Urinary bladder (tissue), 4 donors: ENCODE data around the gene HOXC13. TPM values are rescaled to one million over a fixed set of nuclear protein-coding genes. Genes with fewer than 3 reads are reported as not detected.

Source experiments
- DNase-seq: peaks from one replicate; pipeline ENCODE4 v3.0.0-alpha.2; 2015; ENCODE audit errors: extremely low spot score
- H3K27ac ChIP-seq: one replicate; pipeline ENCODE4 v1.5.1; 2013; ENCODE audit warnings: low read depth, mild to moderate bottlenecking, moderate library complexity
- H3K36me3 ChIP-seq: one replicate; pipeline ENCODE4 v1.6.1; 2013; ENCODE audit warnings: mild to moderate bottlenecking, moderate library complexity; ENCODE audit not compliant: insufficient read depth
- H3K4me1 ChIP-seq: one replicate; pipeline ENCODE4 v1.6.1; 2013; ENCODE audit warnings: mild to moderate bottlenecking, moderate library complexity; ENCODE audit not compliant: insufficient read depth
- H3K4me3 ChIP-seq: one replicate; pipeline ENCODE4 v1.5.1; 2013; ENCODE audit warnings: low read depth, low read length
- WGBS: extraction: QIAGEN DNeasy Blood & Tissue Kit; methylation state at CpG from one replicate; pipeline ENCODE4 v1.1.7; 2013; 5-methylcytosine and 5-hydroxymethylcytosine counted together
- polyA plus RNA-seq: library from polyadenylated mRNA; stranded (reverse); fragments of 200-250 nt; gene quantifications from one replicate; pipeline ENCODE4 v1.2.3, GENCODE V29; 2013
- total RNA-seq: library from RNA; depleted of rRNA; stranded (reverse); fragments of >200 nt; gene quantifications from one replicate; pipeline ENCODE4 v1.2.3, GENCODE V29; 2014
- donor health status: healthy with polysubstance abuse.
- donor health status: healthy.

Gene HOXC13
- total and polyA plus RNA-seq, 2 donors = 0.19 TPM; not detected in 1

DNA sequence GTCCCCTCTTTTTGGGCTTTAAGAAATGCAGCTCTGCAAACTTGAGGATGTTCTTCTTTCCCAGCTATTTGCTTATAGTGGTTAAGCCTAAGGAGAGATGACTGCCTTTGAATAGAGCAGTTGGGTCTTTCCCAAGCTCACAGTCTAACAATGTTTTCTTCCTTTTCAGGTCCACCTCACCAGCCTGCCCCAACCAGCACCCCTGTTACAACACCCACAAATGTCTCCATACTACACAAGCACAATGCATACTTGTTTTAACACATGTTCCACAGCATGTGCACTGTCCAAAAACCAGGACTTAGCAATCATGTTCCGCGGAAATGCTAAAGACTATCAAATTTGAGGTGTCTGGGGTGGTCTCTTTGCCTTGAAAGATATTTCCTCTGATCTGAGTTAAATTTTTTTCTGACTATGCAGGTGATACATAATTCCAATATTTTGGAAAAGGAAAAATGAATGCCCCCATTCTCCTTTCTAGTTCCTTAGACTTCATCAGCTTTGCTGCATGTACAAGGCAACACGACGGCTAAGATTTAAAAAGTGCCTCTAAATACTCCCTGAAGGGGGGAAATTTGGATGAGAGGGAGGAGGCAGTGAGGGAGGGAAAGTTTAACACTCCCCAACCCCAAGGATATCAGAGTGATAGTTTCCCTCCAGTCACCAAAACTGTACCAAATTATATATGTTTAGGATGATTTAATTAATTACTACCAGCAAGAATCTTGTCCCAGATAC, 6.6 kb upstream of the HOXC13 start:
- DNase-seq = no peak
- WGBS = 41% methylated on average over 4 of the region's 4 CpGs
- no peak overlapping the region for H3K27ac ChIP-seq
- H3K4me1 ChIP-seq = no peaks in the 10 kb centered on the region
- H3K4me3 ChIP-seq = no peak overlapping the region
- no peaks in the 10 kb centered on the region for H3K36me3 ChIP-seq

DNA sequence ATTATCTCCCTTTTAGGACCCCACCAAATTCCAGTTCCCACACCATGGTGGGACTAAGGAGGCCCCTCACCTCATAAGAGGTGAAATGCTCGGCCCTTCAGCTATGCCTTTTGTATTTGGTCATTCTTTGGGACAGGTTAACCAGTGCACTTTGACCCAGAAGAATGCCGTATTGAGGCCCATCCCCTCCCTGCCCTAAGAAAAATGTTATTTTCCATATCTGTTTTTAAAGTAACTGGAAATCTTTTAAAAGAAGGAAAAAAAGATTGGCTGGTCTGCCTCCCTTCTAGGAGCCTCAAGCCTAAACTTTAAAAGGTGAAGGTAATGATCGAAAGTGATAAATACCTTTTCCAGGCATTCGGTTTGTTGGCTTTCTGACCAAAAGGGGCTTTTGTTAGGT, 5.7 kb upstream of the HOXC13 start:
- Histone ChIP-seq H3K36me3 (no peaks in the 10 kb centered on the region), H3K27ac (no peak overlapping the region), H3K4me3 (no peak overlapping the region), H3K4me1 (no peaks in the 10 kb centered on the region)
- no peak for DNase-seq
- WGBS = 56% methylated on average over 4 of the region's 4 CpGs

DNA sequence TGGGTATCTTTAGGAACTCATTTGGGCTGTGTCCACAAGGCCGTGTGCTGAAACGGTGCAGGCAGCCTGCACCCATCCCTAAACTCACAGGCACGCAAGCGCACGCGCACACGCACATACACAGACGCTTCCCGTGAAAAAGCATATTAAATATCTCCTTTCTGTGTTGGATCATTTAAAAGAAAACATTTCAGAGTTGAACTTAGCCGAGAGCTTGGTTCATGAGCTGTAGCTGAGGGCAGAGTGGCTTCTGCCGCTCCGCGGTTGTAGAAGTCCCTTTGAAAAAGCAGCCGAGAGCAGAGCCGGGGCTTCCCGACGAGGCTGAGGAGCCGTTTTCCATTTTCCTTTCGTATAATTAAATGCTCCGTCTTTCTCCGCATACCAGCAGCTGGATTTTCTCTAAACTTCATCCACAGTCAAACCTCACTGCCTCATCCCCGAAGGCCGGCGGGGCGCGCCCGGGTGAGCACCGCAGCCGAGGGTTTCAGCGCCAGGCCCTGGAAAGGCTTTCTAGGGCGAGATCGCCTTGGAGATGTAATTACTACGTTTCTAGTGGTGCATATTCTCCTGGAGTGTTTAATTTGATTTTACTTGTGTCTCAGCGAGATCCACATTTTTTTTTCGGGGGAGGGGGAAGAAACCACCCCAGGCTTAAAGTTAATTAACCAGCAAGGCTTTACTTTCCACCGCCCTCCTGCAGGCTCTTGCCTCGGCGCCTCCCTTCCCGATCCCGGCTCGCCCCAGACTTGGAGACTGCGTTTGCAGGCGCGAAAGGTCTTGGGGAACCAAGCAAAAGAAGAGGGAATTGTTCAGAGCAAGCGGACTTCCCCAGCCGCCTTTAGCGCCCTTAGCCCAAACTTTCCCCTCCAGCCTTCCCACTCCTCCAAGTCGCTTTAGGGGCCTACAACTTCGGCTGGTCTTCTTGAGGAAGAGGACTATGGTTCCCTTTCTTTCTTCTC, 3.0 kb upstream of the HOXC13 start:
- H3K4me1 ChIP-seq = no peaks in the 10 kb centered on the region
- no peaks in the 10 kb centered on the region for H3K36me3 ChIP-seq
- DNase-seq = no peak
- no peak overlapping the region for H3K27ac ChIP-seq
- 12% methylated on average over 49 of the region's 49 CpGs for WGBS
- H3K4me3 ChIP-seq = no peak overlapping the region

DNA sequence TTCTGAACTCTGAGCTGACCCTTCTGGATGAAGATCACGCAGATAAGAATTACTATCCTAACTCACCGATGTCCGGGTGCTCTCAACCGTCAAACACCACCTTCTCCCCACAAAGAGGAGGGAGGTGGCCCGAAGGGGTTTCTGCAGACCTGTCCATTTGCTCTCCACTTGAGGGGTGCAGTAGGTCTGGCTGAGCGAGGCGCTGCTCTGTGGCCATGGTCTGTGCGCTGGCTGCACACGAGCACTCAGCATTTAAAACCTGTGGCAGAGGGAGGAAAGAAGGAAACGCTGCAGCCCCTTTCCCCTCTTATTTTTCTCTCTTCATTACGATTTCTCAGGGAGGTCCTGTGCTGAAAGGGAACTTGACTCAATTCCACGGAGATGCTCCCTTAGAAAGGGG, 1.5 kb upstream of the HOXC13 start:
- Histone ChIP-seq H3K36me3 (no peaks in the 10 kb centered on the region), H3K4me3 (no peak overlapping the region), H3K27ac (no peak overlapping the region), H3K4me1 (no peaks in the 10 kb centered on the region)
- no peak for DNase-seq
- 14% methylated on average over 12 of the region's 12 CpGs for WGBS

DNA sequence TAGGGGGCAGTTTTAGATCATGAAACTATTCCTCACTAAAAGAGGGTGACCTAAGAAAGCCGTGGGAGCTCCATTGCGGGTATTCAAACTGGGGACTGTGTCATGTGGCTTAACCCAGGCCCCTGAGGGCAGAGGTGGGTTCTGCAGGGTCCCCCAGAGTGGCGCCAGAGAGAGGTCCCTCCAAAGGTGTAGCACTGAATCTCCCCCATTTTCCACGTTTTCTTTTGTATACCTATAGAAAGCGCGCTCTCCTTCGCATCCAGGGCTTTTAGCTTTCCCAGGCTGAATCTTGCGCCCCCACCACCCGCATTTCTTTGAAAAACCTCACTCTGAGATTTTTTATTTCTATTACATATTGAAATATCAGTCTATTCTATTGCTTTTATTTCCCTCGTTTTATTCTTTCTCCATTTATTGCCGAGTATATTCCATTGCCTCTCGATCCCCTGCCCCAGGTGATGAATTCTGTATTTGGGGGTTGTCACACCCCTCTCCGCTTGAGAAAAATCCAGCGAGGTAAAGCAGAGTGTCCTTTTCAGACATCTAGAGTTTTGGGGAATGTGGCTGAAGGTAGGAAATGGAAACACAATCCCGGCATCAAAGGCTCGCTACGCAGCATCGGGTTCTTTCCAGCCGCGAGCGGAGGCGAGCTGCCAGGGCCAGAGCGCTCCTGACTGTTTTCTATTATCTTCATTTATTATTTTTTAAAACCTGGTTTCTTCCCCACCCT, 870 bp upstream of the HOXC13 start:
- no peak overlapping the region for H3K27ac ChIP-seq
- 18% methylated on average over 23 of the region's 23 CpGs for WGBS
- no peak overlapping the region for H3K4me3 ChIP-seq
- H3K4me1 ChIP-seq = no peaks in the 10 kb centered on the region
- DNase-seq = no peak
- no peaks in the 10 kb centered on the region for H3K36me3 ChIP-seq

DNA sequence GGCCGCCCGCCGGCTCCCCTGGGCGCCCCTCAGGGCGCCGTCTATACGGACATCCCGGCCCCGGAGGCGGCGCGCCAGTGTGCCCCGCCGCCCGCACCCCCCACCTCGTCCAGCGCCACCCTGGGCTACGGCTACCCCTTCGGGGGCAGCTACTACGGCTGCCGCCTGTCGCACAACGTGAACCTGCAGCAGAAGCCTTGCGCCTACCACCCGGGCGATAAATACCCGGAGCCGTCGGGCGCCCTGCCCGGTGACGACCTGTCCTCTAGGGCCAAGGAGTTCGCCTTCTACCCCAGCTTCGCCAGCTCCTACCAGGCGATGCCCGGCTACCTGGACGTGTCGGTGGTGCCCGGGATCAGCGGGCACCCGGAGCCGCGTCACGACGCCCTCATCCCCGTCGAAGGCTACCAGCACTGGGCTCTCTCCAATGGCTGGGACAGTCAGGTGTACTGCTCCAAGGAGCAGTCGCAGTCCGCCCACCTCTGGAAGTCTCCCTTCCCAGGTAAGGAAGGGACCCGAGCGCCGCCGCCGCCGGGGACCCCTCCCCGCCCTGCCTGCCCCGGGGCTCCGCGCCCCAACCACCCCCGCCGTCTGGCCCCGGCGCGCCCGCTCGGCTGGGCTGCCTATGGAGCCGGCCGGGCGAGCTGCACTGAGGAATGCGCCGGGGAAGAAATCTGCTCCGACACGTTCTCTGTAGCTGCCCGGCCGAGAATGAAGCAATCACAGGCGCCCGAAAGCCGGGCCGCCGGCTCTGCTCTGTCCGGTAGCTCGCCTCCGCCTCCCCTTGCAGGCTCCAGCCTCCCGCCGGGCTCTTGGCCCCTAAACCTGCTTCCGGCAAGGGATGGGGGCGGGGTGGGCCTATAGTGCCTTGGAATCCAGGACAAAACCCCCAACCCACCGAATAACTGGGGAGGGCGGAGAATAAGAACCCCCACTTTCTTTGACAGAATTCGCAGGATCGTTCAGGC, 794 bp downstream of the HOXC13 start:
- 3% methylated on average over 91 of the region's 91 CpGs for WGBS
- H3K4me1 ChIP-seq = no peaks in the 10 kb centered on the region
- H3K36me3 ChIP-seq = no peaks in the 10 kb centered on the region
- peak overlapping the region; percentile 25 for H3K27ac ChIP-seq
- no peak for DNase-seq
- peak overlapping the region; percentile 30 for H3K4me3 ChIP-seq

DNA sequence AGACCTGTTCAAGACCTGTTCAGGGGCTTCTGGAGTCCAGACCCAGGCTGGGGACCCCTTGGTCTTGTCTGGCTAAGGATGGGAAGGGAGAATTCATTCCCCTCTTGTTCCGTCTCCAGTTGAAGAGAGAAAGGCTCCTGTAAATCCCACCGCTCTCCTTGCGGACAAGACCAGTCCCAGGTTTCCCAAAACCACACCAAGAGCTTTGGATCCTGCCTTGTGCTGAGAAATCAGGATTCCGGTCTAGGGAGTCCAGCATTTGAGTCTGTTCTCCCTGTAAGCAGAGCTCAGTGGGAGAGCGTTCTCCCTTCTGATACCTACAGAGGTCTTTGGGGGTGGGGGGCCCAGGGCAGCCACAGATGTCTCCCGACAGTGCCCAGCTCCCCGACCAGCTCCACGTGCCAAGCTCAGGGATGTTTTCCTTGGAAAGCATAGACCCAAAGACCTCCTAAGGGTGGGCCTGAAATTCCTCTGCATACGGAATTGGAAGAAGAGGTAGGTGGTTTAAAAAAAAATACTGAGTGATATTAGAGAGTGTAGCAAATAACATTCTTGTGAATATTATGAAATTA, 1.9 kb downstream of the HOXC13 start:
- no peak for DNase-seq
- no peak overlapping the region for H3K27ac ChIP-seq
- H3K4me1 ChIP-seq = no peaks in the 10 kb centered on the region
- no peaks in the 10 kb centered on the region for H3K36me3 ChIP-seq
- H3K4me3 ChIP-seq = no peak overlapping the region
- WGBS = 16% methylated on average over 9 of the region's 9 CpGs

DNA sequence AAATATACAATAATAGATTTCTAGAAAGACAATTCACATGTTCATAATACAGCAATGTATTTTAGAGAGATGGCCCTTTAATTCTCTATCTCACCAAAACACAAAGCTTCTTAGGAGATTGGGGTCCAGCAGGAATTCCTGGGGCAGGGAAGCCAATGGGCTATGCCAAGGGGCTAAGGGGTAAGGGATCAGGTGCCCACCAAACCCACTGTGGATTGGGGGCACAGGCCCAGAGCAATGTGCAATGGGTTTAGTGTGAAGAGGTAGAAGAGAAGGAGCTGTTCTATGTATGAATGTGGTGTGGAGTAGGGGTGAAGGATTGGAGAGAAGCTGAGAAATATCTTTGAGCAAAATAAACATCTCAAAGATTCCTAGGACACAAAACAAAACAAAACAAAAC, 2.6 kb downstream of the HOXC13 start:
- Histone ChIP-seq H3K4me1 (no peaks in the 10 kb centered on the region), H3K27ac (no peak overlapping the region), H3K4me3 (no peak overlapping the region), H3K36me3 (no peaks in the 10 kb centered on the region)
- DNase-seq = no peak

DNA sequence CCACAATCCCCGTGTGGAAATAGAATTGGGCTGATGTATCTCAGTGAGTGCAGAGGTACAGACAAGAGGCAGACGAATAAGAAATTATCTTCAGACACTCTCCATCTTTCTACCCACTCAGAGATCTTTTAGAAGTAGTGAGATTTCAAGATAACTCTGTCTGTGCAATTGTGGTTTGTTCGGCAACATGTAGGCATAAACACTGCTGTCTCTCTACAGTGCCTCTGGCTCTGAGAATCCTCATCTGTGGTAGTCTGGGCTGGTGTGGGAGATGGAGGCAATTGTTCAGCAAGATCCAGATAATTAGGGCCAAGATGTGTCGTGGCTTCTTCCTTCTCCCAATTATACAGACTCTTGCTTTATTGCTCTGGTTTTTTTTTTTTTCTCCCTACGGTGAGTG, 3.1 kb downstream of the HOXC13 start:
- Histone ChIP-seq H3K4me1 (no peaks in the 10 kb centered on the region), H3K27ac (no peak overlapping the region), H3K36me3 (no peaks in the 10 kb centered on the region), H3K4me3 (no peak overlapping the region)
- no peak for DNase-seq
- WGBS = 14% methylated on average over 5 of the region's 5 CpGs

DNA sequence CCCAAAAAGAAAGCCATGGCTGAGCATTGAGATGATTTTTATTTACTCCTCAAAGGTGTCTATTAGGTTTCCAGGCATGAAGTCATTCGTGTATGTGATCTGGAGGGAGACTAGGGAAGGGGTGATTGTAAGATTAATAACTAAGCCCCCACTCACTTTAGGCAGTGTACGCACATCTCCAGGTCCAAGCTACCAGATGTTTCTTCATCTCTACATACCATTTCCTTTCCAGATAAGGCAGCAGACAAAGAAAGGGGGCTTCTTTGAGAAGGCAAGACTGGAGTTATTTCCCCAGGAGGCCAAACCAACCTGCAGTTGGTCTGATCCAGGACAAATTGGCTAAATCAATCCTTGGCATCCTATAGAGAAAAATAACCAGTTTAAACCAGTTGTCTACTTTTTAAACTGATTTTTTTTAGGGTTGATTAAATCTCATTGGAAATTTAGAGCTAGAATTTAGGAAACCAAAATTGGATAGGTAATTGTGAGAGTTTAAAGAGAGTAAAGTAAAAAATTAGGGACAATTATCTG, 3.9 kb downstream of the HOXC13 start:
- no peak overlapping the region for H3K4me3 ChIP-seq

DNA sequence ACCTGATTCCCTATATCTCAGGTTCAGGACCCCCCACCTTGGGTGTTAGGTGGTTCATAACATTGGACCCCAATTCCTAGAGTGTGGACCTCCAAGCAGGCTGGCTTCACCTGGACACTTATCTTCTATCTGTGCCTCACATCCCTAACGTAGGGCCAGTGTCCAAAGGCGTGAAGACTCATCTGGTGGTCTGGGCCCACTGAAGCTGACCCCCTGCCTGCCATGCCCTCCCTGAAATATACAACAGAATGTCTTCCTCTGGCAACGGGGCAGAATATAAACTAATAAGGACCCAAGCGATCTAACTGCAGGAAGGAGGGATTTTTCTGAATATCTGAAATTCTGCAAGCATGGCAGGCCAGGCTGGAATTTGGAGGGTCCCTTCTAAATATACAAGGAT, 5.6 kb downstream of the HOXC13 start:
- 24% methylated on average over 4 of the region's 4 CpGs for WGBS
- DNase-seq = no peak
- H3K4me3 ChIP-seq = no peak overlapping the region

More for the DNA sequence above, 3.9 kb downstream of the HOXC13 start:
- DNase-seq = no peak
- Histone ChIP-seq H3K36me3 (no peaks in the 10 kb centered on the region), H3K4me1 (no peaks in the 10 kb centered on the region), H3K27ac (no peak overlapping the region)
- WGBS = 12% methylated on average over 2 of the region's 2 CpGs

More for the DNA sequence above, 5.6 kb downstream of the HOXC13 start:
- Histone ChIP-seq H3K27ac (no peak overlapping the region), H3K36me3 (no peaks in the 10 kb centered on the region), H3K4me1 (no peaks in the 10 kb centered on the region)
